Lower lobe of right lung (tissue), 2 donors: Measurements from ENCODE around the gene KLHL11. TPM values are rescaled to one million over a fixed set of nuclear protein-coding genes. Genes with fewer than 3 reads are reported as not detected.

Experiments used
- ATAC-seq, 2 donors: fragments of 200-7000 bp; cut with Tn5 transposase; one replicate each; pipeline ENCODE4 v1.9.1; 2020 to 2022; ENCODE audit warnings: mild to moderate bottlenecking in 2 of 2, moderate library complexity in 2 of 2
- DNase-seq: peaks from one replicate; pipeline ENCODE4 v3.0.0-alpha.2; 2020
- H3K27ac ChIP-seq: fragments of 200-600 bp; one replicate; pipeline ENCODE4 v1.8.0; 2022
- H3K27me3 ChIP-seq: fragments of 200-600 bp; one replicate; pipeline ENCODE4 v1.8.0; 2022; ENCODE audit warnings: low read depth
- H3K36me3 ChIP-seq: fragments of 200-600 bp; one replicate; pipeline ENCODE4 v1.8.0; 2022; ENCODE audit warnings: mild to moderate bottlenecking
- H3K4me1 ChIP-seq: fragments of 200-600 bp; one replicate; pipeline ENCODE4 v1.8.0; 2022
- H3K4me3 ChIP-seq: fragments of 200-600 bp; one replicate; pipeline ENCODE4 v1.8.0; 2022; ENCODE audit warnings: mild to moderate bottlenecking
- H3K9me3 ChIP-seq: fragments of 200-600 bp; one replicate; pipeline ENCODE4 v1.8.0; 2022
- CTCF ChIP-seq: fragments of 200-600 bp; IDR thresholded peaks from one replicate; pipeline ENCODE4 v1.8.0; 2022; ENCODE audit warnings: antibody characterized with exemption, mild to moderate bottlenecking
- intact Hi-C: fragments of 100-400 bp; cut with DNase I; formaldehyde crosslinking; loops from one replicate; pipeline ENCODE4 v1.11.0; 2022
- total RNA-seq: library from RNA; stranded (reverse); fragmentation: NEBNext Ultra II Directional; extraction: Animal tissue kit (Norgen Biotek cat#: 25700); gene quantifications from one replicate; pipeline ENCODE4 v1.2.1, GENCODE V29; 2021
- donor health status: DM: no; HTN: yes; CAD: no; lungs with severe emphysema.

Gene KLHL11
- total RNA-seq, 1 donor from 2014 or later: 12.3 TPM

- no peak for ATAC-seq
- H3K27me3 ChIP-seq: no peaks in the 10 kb centered on the region
- no peak for TF ChIP-seq CTCF
- peaks cover 15% of the 10 kb centered on the region for H3K4me1 ChIP-seq
- H3K4me3 ChIP-seq: no peak overlapping the region
- H3K36me3 ChIP-seq: peaks cover 80% of the 10 kb centered on the region
- DNase-seq: no peak
- H3K27ac ChIP-seq: no peak overlapping the region
- intact Hi-C loops: no loop called here
- H3K9me3 ChIP-seq: no peaks in the 10 kb centered on the region
Measured at GRCh38 chr17:41910701-41911391, 45.6 kb upstream of the KLHL11 start.

- Histone ChIP-seq H3K27ac (no peak overlapping the region), H3K36me3 (peaks cover 96% of the 10 kb centered on the region), H3K4me3 (no peak overlapping the region), H3K9me3 (no peaks in the 10 kb centered on the region), H3K27me3 (no peaks in the 10 kb centered on the region), H3K4me1 (peaks cover 8% of the 10 kb centered on the region)
- no peak for TF ChIP-seq CTCF
- intact Hi-C loops: no loop called here
- no peak for DNase-seq
- no peak for ATAC-seq
Measured at GRCh38 chr17:41909088-41909487, 43.9 kb upstream of the KLHL11 start.

- Histone ChIP-seq H3K27me3 (no peaks in the 10 kb centered on the region), H3K4me1 (no peaks in the 10 kb centered on the region), H3K27ac (no peak overlapping the region), H3K4me3 (no peak overlapping the region), H3K9me3 (no peaks in the 10 kb centered on the region), H3K36me3 (peaks cover 97% of the 10 kb centered on the region)
- no peak for DNase-seq
- ATAC-seq: no peak
- intact Hi-C loops: no loop called here
- no peak for TF ChIP-seq CTCF
Measured at GRCh38 chr17:41907633-41908539, 42.7 kb upstream of the KLHL11 start.

GRCh38 chr17:41907185-41907556, 41.9 kb upstream of the KLHL11 start:
- H3K9me3 ChIP-seq: no peaks in the 10 kb centered on the region
- no peaks in the 10 kb centered on the region for H3K27me3 ChIP-seq
- ATAC-seq (no peak), DNase-seq (no peak)
- H3K4me3 ChIP-seq: no peak overlapping the region
- intact Hi-C loops: no loop called here
- H3K36me3 ChIP-seq: peaks cover 97% of the 10 kb centered on the region
- no peaks in the 10 kb centered on the region for H3K4me1 ChIP-seq
- no peak overlapping the region for H3K27ac ChIP-seq
- no peak for TF ChIP-seq CTCF

- no peaks in the 10 kb centered on the region for H3K9me3 ChIP-seq
- H3K4me1 ChIP-seq: no peaks in the 10 kb centered on the region
- H3K36me3 ChIP-seq: peaks cover 97% of the 10 kb centered on the region
- ATAC-seq: peak in 1 of 2 donors; percentile 27
- no peak overlapping the region for H3K27ac ChIP-seq
- no peak for TF ChIP-seq CTCF
- H3K27me3 ChIP-seq: no peaks in the 10 kb centered on the region
- no peak overlapping the region for H3K4me3 ChIP-seq
- DNase-seq: no peak
- intact Hi-C loops: no loop called here
Measured at GRCh38 chr17:41906465-41907184, 41.4 kb upstream of the KLHL11 start.
